Occipital lobe (tissue), 2 donors: ENCODE measurements around the gene CNOT4. TPM values are rescaled to one million over a fixed set of nuclear protein-coding genes. Genes with fewer than 3 reads are reported as not detected.
"Not testable (repeated sequence)": the region's sequence is repeated elsewhere in the genome, so short reads cannot be mapped to it uniquely, and the experiment has no call there.

Experiments
- DNase-seq: peaks from one replicate; lab custom pipeline; 2025; lab: John Stamatoyannopoulos, UW
- total RNA-seq: library from RNA; depleted of rRNA; stranded (reverse); fragments of >200 nt; gene quantifications from one replicate; pipeline ENCODE4 v1.2.3, GENCODE V29; 2014

Gene CNOT4
- total RNA-seq, 1 donor from 2014 or later, result 32.4 TPM

GRCh38 chr7:135330088-135330487, 179.8 kb downstream of the CNOT4 start:
- no peak for DNase-seq

DNA sequence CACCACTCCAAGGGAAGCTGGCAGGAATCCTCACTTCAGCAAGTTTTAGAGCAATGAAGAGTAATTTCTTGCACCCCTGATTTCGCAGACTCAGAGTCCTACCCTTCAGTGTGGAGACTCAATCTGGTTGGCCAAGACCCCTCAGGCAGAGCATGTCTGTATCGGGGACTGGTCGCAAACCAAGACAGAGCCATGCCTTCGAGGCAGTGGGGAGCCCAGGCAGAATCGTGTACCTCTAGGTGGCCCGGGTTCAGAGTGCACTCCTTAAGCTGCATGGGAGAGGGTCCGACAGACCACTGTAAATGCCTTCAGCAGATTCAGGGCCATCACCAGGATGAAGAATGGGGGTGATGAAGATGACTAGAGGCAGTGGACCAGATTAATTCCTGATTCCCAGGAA, 181.4 kb downstream of the CNOT4 start:
- no peak for DNase-seq

GRCh38 chr7:135328053-135328452, 181.8 kb downstream of the CNOT4 start:
- no peak for DNase-seq

- DNase-seq, result no peak
Measured at GRCh38 chr7:135327458-135327857, 182.4 kb downstream of the CNOT4 start.

DNA sequence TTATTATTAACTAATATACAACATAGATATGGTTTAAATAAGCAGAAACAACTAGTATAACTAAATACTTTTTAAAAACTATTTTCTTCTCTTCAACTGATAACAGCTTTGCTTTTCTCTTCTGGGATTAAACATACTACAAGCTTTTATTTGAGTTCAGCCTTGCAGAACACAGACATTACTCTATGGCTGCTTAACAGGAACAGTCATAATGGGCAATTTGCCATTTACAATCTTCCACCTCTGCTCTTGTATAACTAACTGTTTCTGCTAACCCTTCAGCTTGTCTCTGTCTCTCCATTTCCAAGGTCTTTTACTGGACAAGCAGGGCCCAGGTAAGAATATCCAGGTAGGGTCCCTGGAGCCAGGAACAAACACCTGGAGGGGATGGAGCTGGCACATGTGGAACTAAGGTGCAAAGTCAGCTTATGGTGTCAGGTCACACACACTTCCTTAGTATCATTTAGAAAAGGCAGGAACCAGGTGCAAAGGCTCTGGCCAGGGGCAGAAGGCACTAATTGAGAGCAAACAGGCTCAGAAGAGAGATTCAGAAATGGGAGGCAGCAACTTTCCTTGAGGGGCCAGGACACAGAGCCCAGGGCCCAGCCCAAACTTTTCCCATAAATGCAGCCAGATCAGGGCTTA, 183.1 kb downstream of the CNOT4 start:
- DNase-seq, result no peak

DNA sequence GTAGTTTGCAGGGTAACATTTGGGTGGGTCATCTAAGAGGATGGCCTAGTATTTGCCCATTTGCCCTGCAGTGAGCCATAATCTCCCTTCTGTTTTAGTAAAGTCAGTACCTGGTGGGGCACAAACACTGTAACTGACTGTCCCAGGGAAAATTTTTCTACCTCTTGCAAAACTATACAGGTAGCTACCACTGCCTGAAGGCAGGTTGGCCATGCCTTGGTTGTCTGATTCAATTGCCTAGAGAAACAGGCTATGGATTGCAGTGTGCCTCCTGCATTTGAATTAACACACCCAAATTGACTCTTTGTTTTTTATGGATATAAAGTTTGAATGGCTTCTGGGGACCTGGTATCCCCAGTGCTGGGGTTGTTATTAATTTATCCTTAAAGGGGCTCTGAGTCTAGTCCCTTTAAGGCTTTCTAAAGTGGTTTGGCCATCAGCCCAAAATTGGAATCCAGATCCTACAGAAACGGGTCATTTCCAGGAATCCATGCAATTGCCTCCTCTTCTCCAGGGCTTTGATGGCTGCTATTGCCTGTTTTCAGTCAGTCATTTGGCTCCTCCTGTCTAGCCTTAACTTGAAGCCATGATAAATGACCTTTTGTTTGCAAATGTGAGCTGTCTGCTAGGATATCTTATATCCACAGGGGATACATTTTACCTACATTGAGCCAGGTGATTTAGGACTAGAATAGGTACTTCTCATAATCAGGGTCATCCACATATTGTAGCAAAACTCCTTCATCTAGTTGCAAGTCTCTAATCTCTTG, 187.1 kb downstream of the CNOT4 start:
- DNase-seq, result no peak

GRCh38 chr7:135321556-135321955, 188.3 kb downstream of the CNOT4 start:
- DNase-seq, result no peak

DNA sequence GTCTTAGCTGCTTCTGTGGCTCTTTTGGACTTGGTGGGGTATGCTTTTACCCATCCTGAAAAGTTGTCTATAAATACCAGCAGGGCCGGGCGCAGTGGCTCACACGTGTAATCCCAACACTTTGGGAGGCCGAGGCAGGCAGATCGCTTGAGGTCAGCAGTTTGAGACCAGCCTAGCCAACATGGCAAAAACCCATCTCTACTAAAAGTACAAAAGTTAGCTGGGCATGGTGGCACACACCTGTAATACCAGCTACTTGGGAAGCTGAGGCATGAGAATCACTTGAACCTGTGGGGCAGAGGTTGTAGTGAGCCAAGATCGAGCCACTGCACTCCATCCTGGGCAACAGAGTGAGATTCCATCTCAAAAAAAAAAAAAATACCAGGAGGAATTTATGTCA, 188.9 kb downstream of the CNOT4 start:
- not testable (repeated sequence) for DNase-seq

DNA sequence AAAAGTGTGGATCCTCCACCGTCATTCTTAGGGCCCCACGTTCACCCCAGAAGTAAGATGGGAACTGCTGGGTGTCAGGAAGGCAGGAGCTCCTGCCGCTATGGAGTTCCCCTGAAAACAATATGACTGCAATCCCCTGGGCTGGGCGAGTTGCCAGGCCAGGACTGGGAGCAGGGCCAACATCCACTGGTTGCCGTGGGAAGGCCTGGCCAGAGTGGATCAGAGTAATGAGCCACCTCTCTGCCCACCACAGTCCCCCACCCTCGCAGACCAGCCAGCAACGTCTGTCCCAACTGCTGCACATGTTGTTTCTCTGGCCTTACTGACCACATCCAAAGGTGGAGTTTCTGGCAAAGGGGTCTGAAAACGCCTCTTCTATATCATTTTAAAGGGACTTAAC, 189.6 kb downstream of the CNOT4 start:
- DNase-seq, result peak; percentile 9

DNA sequence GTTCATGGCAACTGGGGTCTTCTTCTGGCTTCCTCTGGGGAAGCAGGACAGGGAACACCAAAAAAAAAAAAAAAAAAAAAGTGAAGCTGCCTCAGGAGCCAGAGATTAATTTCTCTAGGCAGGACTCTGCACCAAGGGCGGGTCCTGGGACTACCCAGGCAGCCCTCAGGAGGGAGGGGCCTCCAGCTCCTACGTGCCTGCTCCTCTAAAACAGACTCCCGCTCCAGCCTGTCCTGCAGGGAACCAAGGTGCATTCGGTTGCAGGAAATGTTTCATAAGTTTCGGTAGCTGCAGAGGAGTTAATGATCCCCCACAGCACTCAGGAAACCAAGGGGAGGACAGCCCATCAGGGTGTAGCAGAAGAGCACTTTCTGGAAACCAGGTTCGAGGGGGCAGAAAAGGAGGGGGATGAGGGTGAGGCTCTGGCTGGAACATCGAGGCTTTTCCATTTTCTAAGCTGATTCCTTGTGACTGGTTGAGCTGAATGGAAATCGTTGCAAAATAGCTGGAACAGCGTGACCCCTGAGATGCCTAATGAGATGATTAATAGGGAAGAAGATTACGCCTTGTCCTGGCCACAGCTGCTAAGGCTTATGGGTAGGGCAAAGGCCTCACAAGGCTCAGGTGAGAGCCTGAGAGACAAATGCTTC, 192.1 kb downstream of the CNOT4 start:
- no peak for DNase-seq

GRCh38 chr7:135316648-135317313, 193.1 kb downstream of the CNOT4 start:
- no peak for DNase-seq

DNA sequence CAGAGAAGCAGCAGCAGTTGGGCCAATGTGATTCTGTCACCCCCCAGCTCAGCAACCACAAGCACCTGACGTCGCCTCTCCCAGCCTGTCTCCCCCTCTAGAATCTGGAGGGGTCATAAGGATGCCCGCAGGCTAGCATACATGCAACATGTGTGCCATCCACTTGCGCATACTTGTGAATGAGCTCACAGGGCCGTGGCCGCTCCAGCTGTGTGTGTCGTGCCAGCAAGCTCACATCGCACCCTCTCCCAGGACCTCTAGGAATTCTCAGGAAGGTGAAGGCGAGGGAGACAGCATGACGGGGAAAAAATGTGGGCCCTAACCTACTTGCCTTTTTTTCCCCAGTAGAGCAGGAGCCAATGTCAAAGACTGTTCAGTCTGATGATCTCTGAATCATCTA, 195.9 kb downstream of the CNOT4 start:
- no peak for DNase-seq

Other genes with a start within 250 kb of the CNOT4 start
- 58.0 TPM for gene NUP205, start 47.8 kb upstream of the CNOT4 start, total RNA-seq
- gene STMP1, start 152.4 kb upstream of the CNOT4 start, total RNA-seq, result 24.2 TPM
- gene SLC13A4, start 218.1 kb upstream of the CNOT4 start, total RNA-seq, result 7.6 TPM
- gene FAM180A, start 238.7 kb upstream of the CNOT4 start, total RNA-seq, result not detected